CD14-positive monocyte (primary cell): ENCODE measurements around the gene UBASH3B. TPM values are rescaled to one million over a fixed set of nuclear protein-coding genes. Genes with fewer than 3 reads are reported as not detected.

Source experiments
- DNase-seq, 3 donors: peaks; one replicate each; pipeline ENCODE4 v3.0.0-alpha.2; 2011 to 2022
- H2AFZ ChIP-seq: 2 replicates; pipeline ENCODE4 v1.6.0; 2012; ENCODE audit warnings: mild to moderate bottlenecking, low read depth, low read length, inconsistent platforms; ENCODE audit not compliant: insufficient read depth, poor library complexity, severe bottlenecking
- H3K27ac ChIP-seq, 2 donors: 1 replicate in 1 of 2; 2 replicates in 1 of 2; pipeline ENCODE4 v1.5.1; 2012 to 2013; ENCODE audit warnings: low read length in 2 of 2, control low read depth in 1 of 2, inconsistent platforms in 1 of 2, low read depth in 1 of 2, mild to moderate bottlenecking in 1 of 2
- H3K27me3 ChIP-seq, 2 donors: one replicate each; pipeline versions ENCODE4 v1.6.0 to v1.6.1; 2011 to 2013; ENCODE audit warnings: low read length in 2 of 2; ENCODE audit not compliant: control insufficient read depth in 2 of 2, insufficient read depth in 2 of 2
- H3K36me3 ChIP-seq, 2 donors: replicated peaks in 1 of 2; 1 replicate in 1 of 2; 2 replicates in 1 of 2; pipeline versions ENCODE4 v1.5.1 to v1.6.1; 2012 to 2013; ENCODE audit warnings: low read length in 2 of 2, control low read depth in 1 of 2, inconsistent platforms in 1 of 2, mild to moderate bottlenecking in 1 of 2; ENCODE audit not compliant: insufficient read depth in 2 of 2, control insufficient read depth in 1 of 2
- H3K4me1 ChIP-seq, 2 donors: 1 replicate in 1 of 2; 2 replicates in 1 of 2; pipeline versions ENCODE4 v1.5.1 to v1.6.1; 2012 to 2013; ENCODE audit warnings: low read length in 2 of 2, control low read depth in 1 of 2, inconsistent platforms in 1 of 2, mild to moderate bottlenecking in 1 of 2, moderate library complexity in 1 of 2; ENCODE audit not compliant: insufficient read depth in 2 of 2, control insufficient read depth in 1 of 2
- H3K4me2 ChIP-seq: replicated peaks from 2 replicates; pipeline ENCODE3; 2012; ENCODE audit warnings: low read length, moderate library complexity, mild to moderate bottlenecking; ENCODE audit not compliant: poor library complexity, severe bottlenecking; ENCODE audit errors: extremely low read depth
- H3K4me3 ChIP-seq, 3 experiments: fragments of 200-600 bp in 1 of 3; sonication (generic) in 1 of 3; replicated peaks in 1 of 3; 1 replicate in 2 of 3; 2 replicates in 1 of 3; pipeline ENCODE4 v1.5.1; 2011 to 2013; ENCODE audit warnings: low read length in 3 of 3, mild to moderate bottlenecking in 3 of 3, control low read depth in 2 of 3, low read depth in 2 of 3, inconsistent platforms in 1 of 3, moderate library complexity in 1 of 3
- H3K79me2 ChIP-seq: 2 replicates; pipeline ENCODE4 v1.6.0; 2012; ENCODE audit warnings: mild to moderate bottlenecking, control low read depth, inconsistent platforms, low read length, moderate library complexity; ENCODE audit not compliant: insufficient read depth
- H3K9ac ChIP-seq: 2 replicates; pipeline ENCODE4 v1.6.0; 2017; ENCODE audit warnings: low read length, mild to moderate bottlenecking; ENCODE audit not compliant: insufficient read depth, poor library complexity, severe bottlenecking
- H3K9me3 ChIP-seq, 2 donors: replicated peaks in 1 of 2; 1 replicate in 1 of 2; 2 replicates in 1 of 2; pipeline versions ENCODE4 v1.5.1 to v1.6.1; 2012 to 2013; ENCODE audit warnings: low read length in 2 of 2, control low read depth in 1 of 2; ENCODE audit not compliant: control insufficient read depth in 1 of 2, insufficient read depth in 1 of 2
- H4K20me1 ChIP-seq: 2 replicates; pipeline ENCODE4 v1.6.0; 2012; ENCODE audit warnings: mild to moderate bottlenecking, low read length, control low read depth, moderate library complexity; ENCODE audit not compliant: insufficient read depth
- H3K27ac Mint-ChIP-seq, 7 donors: one replicate each; pipeline ENCODE4 v1.8.0; 2020; ENCODE audit warnings: mild to moderate bottlenecking in 7 of 7, mixed read lengths in 7 of 7, moderate library complexity in 6 of 7, inconsistent platforms in 2 of 7
- H3K27me3 Mint-ChIP-seq, 3 donors: one replicate each; pipeline ENCODE4 v1.8.0; 2021 to 2022; ENCODE audit warnings: low read depth in 3 of 3, mild to moderate bottlenecking in 3 of 3, mixed read lengths in 3 of 3, moderate library complexity in 3 of 3, inconsistent platforms in 1 of 3
- H3K36me3 Mint-ChIP-seq, 2 donors: one replicate each; pipeline ENCODE4 v1.8.0; 2020; ENCODE audit warnings: mixed read lengths in 2 of 2, inconsistent platforms in 1 of 2, mild to moderate bottlenecking in 1 of 2
- H3K4me1 Mint-ChIP-seq: one replicate; pipeline ENCODE4 v1.8.0; 2020; ENCODE audit warnings: mild to moderate bottlenecking, mixed read lengths
- H3K4me3 Mint-ChIP-seq, 2 donors: one replicate each; pipeline ENCODE4 v1.8.0; 2020; ENCODE audit warnings: mild to moderate bottlenecking in 2 of 2, mixed read lengths in 2 of 2, moderate library complexity in 1 of 2
- H3K9me3 Mint-ChIP-seq, 7 donors: one replicate each; pipeline ENCODE4 v1.8.0; 2020 to 2022; ENCODE audit warnings: mixed read lengths in 7 of 7, mild to moderate bottlenecking in 6 of 7, moderate library complexity in 6 of 7, inconsistent platforms in 2 of 7
- WGBS: methylation state at CpG from one replicate; pipeline ENCODE4 v1.1.5; 2013; ENCODE audit warnings: missing lambda C conversion rate; ENCODE audit not compliant: insufficient coverage; 5-methylcytosine and 5-hydroxymethylcytosine counted together
- intact Hi-C, 2 donors: fragments of 100-400 bp; cut with micrococcal nuclease; formaldehyde crosslinking; loops; one replicate each; pipeline versions ENCODE4 v1.15.0 to v1.15.1; 2023
- polyA plus RNA-seq, 3 donors: library from polyadenylated mRNA; depleted of rRNA in 1 of 3; unstranded in 2 of 3; stranded (reverse) in 1 of 3; fragments of 300-500 nt in 2 of 3; fragments of >200 nt in 1 of 3; fragmentation: Illumina TruSeq in 2 of 3; gene quantifications; 1 replicate in 2 of 3; 2 replicates in 1 of 3; pipeline ENCODE4 v1.2.3, GENCODE V29; 2012 to 2021
- TF ChIP-seq, protein P1 (sequence below): fragments of 200-600 bp; IDR thresholded peaks from one replicate; pipeline ENCODE4 v1.8.0; 2022; ENCODE audit warnings: antibody characterized with exemption, mild to moderate bottlenecking

The UBASH3B gene
- polyA plus RNA-seq, 3 donors, result 3.3 to 13.5 (median 7.1) TPM

DNA sequence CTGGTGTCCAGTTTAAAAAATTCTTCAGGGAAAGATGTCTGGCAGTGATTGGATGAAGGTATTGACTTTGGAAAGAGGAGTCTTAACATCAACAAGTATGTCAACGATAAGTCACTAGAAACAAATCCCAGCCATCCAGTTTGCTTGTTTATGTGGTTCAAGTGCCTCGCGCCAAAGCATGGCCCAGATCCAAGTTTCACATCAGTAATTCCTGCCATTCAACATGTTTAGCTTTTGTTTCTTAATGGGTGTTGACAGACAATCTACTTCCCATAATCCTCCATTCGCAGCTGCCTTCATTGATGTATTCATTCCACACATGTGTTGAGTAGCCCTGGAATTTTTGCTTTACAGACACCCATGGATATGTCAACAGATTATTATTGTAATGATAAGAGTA is 77.8 kb downstream of the UBASH3B start:
- WGBS, result no CpG with 5 or more reads among the region's 4 CpGs
- H3K79me2 ChIP-seq, result peaks cover 36% of the 10 kb centered on the region
- peak overlapping the region in 1 of 2 donors; percentile 64 for H3K27ac ChIP-seq
- DNase-seq, result peak; percentile 67 to 83 (median 79)
- H2AFZ ChIP-seq, result no peak overlapping the region
- H3K4me2 ChIP-seq, result peak overlapping the region; percentile 49
- H3K9ac ChIP-seq, result no peak overlapping the region
- H3K27me3 ChIP-seq, result no peaks in the 10 kb centered on the region
- Mint-ChIP-seq H3K27me3 (peaks cover 0 to 2% (median 0%) of the 10 kb centered on the region in 3 donors), H3K4me1 (peaks cover 35% of the 10 kb centered on the region), H3K9me3 (no peaks in the 10 kb centered on the region), H3K27ac (peak overlapping the region; percentile 47 to 93 (median 85)), H3K36me3 (peaks cover 18% of the 10 kb centered on the region in 2 donors), H3K4me3 (no peak overlapping the region)
- intact Hi-C loops, result no loop called here
- peak overlapping the region in 1 of 3 experiments; percentile 20 for H3K4me3 ChIP-seq
- no peaks in the 10 kb centered on the region for H4K20me1 ChIP-seq
- TF ChIP-seq, protein P1, sequence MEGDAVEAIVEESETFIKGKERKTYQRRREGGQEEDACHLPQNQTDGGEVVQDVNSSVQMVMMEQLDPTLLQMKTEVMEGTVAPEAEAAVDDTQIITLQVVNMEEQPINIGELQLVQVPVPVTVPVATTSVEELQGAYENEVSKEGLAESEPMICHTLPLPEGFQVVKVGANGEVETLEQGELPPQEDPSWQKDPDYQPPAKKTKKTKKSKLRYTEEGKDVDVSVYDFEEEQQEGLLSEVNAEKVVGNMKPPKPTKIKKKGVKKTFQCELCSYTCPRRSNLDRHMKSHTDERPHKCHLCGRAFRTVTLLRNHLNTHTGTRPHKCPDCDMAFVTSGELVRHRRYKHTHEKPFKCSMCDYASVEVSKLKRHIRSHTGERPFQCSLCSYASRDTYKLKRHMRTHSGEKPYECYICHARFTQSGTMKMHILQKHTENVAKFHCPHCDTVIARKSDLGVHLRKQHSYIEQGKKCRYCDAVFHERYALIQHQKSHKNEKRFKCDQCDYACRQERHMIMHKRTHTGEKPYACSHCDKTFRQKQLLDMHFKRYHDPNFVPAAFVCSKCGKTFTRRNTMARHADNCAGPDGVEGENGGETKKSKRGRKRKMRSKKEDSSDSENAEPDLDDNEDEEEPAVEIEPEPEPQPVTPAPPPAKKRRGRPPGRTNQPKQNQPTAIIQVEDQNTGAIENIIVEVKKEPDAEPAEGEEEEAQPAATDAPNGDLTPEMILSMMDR, result no peak
- H3K36me3 ChIP-seq, result no peaks in the 10 kb centered on the region
- H3K9me3 ChIP-seq, result no peaks in the 10 kb centered on the region
- peaks cover 24 to 32% of the 10 kb centered on the region in 2 donors for H3K4me1 ChIP-seq

DNA sequence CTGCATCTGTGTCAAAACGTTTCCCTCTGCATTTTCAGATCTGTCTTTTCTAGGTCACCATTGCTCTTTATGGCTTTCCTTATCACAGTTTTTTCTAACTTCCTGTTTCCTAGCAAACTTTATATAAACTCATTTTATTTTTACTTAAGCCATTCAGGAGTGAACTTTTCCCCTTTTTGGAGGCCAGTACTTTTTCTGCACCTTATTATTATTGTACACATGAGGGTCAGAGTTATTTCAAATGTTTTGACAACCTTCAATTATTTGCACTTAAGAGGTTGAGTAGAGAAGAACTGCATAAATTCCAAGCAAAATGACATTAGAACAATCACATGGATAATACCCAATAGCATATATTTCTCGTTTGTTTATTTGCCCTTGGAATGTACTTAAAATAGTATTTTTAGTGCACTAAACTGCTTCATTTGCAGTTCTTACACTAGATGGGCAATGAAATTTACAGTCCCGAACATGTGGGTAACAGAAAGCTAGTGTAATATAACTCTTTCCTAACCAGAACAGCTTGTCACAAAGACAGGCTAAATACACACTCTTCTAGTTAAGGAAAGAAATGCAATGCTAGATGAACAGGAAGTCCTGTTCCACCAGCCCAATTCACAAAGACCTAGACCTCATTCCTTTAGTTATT is 79.5 kb downstream of the UBASH3B start:
- Histone ChIP-seq H3K9me3 (no peaks in the 10 kb centered on the region), H2AFZ (no peak overlapping the region), H3K4me3 (no peak overlapping the region), H3K36me3 (no peaks in the 10 kb centered on the region), H3K27ac (no peak overlapping the region), H3K4me2 (no peak overlapping the region), H3K79me2 (peaks cover 27% of the 10 kb centered on the region), H3K27me3 (no peaks in the 10 kb centered on the region), H4K20me1 (no peaks in the 10 kb centered on the region), H3K4me1 (peaks cover 24 to 32% of the 10 kb centered on the region in 2 donors), H3K9ac (no peak overlapping the region)
- no peak overlapping the region for H3K4me3 Mint-ChIP-seq
- H3K36me3 Mint-ChIP-seq, result peaks cover 14 to 23% of the 10 kb centered on the region in 2 donors
- H3K27ac Mint-ChIP-seq, result peak overlapping the region in 1 of 7 donors; percentile 52
- intact Hi-C loops, result no loop called here
- no peaks in the 10 kb centered on the region for H3K9me3 Mint-ChIP-seq
- peaks cover 30% of the 10 kb centered on the region for H3K4me1 Mint-ChIP-seq
- TF ChIP-seq, protein P1, result no peak
- WGBS, result 0% methylated on average over 1 of the region's 3 CpGs
- no peak for DNase-seq
- no peaks in the 10 kb centered on the region for H3K27me3 Mint-ChIP-seq
